Measurements from ENCODE around the gene JPH3.

Gene JPH3

GRCh38 chr16:87735270-87736007 lies 133.1 kb downstream of the JPH3 start:
- POLR2A ChIA-PET = no interaction called here
- DNase-seq (ENCODE audit: extremely low spot score) = no peak
- CTCF ChIA-PET = no interaction called here
- TF ChIP-seq SUZ12 (IDR thresholded peaks at IDR 0.05) (no peak), ARNT (IDR thresholded peaks at IDR 0.05) (no peak), NFRKB (IDR thresholded peaks at IDR 0.05) (no peak), LEF1 (IDR thresholded peaks at IDR 0.05; ENCODE audit: borderline replicate concordance) (no peak), HDGF (IDR thresholded peaks at IDR 0.05; ENCODE audit: borderline replicate concordance) (no peak), FOXM1 (IDR thresholded peaks at IDR 0.05; ENCODE audit: borderline replicate concordance) (no peak), ZNF384 (IDR thresholded peaks at IDR 0.05) (no peak), FOXK2 (IDR thresholded peaks at IDR 0.05) (no peak), ELF4 (IDR thresholded peaks at IDR 0.05) (no peak), FOXA1 (IDR thresholded peaks at IDR 0.05) (no peak)
- TF ChIP-seq, protein P1, sequence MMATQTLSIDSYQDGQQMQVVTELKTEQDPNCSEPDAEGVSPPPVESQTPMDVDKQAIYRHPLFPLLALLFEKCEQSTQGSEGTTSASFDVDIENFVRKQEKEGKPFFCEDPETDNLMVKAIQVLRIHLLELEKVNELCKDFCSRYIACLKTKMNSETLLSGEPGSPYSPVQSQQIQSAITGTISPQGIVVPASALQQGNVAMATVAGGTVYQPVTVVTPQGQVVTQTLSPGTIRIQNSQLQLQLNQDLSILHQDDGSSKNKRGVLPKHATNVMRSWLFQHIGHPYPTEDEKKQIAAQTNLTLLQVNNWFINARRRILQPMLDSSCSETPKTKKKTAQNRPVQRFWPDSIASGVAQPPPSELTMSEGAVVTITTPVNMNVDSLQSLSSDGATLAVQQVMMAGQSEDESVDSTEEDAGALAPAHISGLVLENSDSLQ (IDR thresholded peaks at IDR 0.05) = no peak

GRCh38 chr16:87736008-87736382 lies 133.7 kb downstream of the JPH3 start:
- DNase-seq (ENCODE audit: extremely low spot score) = no peak
- CTCF ChIA-PET = no interaction called here
- POLR2A ChIA-PET = no interaction called here
- TF ChIP-seq HDGF (IDR thresholded peaks at IDR 0.05; ENCODE audit: borderline replicate concordance) = no peak
- TF ChIP-seq CTBP1 (IDR thresholded peaks at IDR 0.05; ENCODE audit: borderline replicate concordance) = no peak
- TF ChIP-seq SP1 (IDR thresholded peaks at IDR 0.05) = no peak
- TF ChIP-seq ARNT (IDR thresholded peaks at IDR 0.05) = no peak
- TF ChIP-seq BHLHE40 (IDR thresholded peaks at IDR 0.05; ENCODE audit: borderline replicate concordance) = no peak
- no peak for TF ChIP-seq SUZ12 (IDR thresholded peaks at IDR 0.05)

DNA sequence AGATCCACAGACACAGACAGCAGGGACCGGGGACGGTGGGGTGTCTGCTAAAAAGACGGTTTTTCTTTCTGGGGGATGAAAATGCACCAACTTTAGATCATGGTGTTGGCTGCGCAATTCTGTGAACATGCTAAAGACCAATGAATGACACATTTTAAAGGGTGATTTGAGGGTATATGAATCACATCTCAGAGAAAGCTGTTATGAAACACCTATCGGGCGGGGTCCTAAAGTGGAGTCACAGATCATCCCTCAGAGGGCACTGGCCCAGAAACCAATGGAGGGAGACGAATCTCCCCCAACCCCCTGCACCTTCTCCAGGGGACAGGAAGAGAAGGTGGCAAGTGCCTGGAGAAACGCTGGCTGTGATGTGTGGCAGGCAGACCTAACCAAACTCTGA lies 137.5 kb downstream of the JPH3 start:
- ChIA-PET CTCF (no interaction called here), POLR2A (no interaction called here)
- TF ChIP-seq, protein P1 (IDR thresholded peaks at IDR 0.05) = no peak
- TF ChIP-seq ELF4 (IDR thresholded peaks at IDR 0.05) (no peak), SP1 (IDR thresholded peaks at IDR 0.05) (no peak), FOXM1 (IDR thresholded peaks at IDR 0.05; ENCODE audit: borderline replicate concordance) (no peak), L3MBTL2 (conservative IDR thresholded peaks at IDR 0.05) (no peak), ZNF384 (IDR thresholded peaks at IDR 0.05) (no peak), SUZ12 (IDR thresholded peaks at IDR 0.05) (no peak), BHLHE40 (IDR thresholded peaks at IDR 0.05; ENCODE audit: borderline replicate concordance) (no peak)
- no peak for DNase-seq (ENCODE audit: extremely low spot score)

- TF ChIP-seq SP1 (IDR thresholded peaks at IDR 0.05) (no peak), BHLHE40 (IDR thresholded peaks at IDR 0.05; ENCODE audit: borderline replicate concordance) (no peak), FOXA1 (IDR thresholded peaks at IDR 0.05) (no peak), ZNF384 (IDR thresholded peaks at IDR 0.05) (no peak), SUZ12 (IDR thresholded peaks at IDR 0.05) (no peak), LEF1 (IDR thresholded peaks at IDR 0.05; ENCODE audit: borderline replicate concordance) (no peak), ARNT (IDR thresholded peaks at IDR 0.05) (no peak), FOXK2 (IDR thresholded peaks at IDR 0.05) (no peak), L3MBTL2 (conservative IDR thresholded peaks at IDR 0.05) (no peak)
- TF ChIP-seq, protein P1 (IDR thresholded peaks at IDR 0.05) = no peak
- DNase-seq (ENCODE audit: extremely low spot score) = no peak
- ChIA-PET POLR2A (no interaction called here), CTCF (no interaction called here)
These were observed 138.1 kb downstream of the JPH3 start for GRCh38 chr16:87740441-87740840.

DNA sequence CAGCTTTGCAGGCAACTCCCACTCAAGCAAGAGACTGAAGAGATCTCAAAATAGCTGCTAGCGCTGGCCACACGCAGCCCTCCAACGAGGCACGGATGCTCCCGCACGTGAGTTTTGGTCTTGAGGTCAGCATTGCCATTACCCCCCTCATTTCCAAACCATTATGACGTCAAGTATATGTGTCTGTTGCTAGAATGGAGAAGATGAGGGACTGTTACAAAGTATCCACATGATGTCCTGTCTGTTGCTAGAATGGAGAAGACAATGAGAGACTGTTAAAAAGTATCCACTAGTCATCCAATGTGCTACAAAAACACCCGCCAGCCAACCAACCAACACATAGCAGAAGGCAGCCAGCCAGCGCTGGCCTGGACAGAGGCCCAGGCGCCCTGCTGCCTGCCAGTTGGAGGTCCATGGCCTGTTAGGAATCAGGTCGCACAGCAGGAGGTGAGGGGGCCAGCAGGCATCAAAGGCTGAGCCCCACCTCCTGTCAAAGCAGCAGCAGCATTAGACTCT lies 138.7 kb downstream of the JPH3 start:
- DNase-seq (ENCODE audit: extremely low spot score) = no peak
- TF ChIP-seq, protein P1 (IDR thresholded peaks at IDR 0.05) = no peak
- no peak for TF ChIP-seq BHLHE40 (IDR thresholded peaks at IDR 0.05; ENCODE audit: borderline replicate concordance)
- no peak for TF ChIP-seq CTBP1 (IDR thresholded peaks at IDR 0.05; ENCODE audit: borderline replicate concordance)
- no peak for TF ChIP-seq SUZ12 (IDR thresholded peaks at IDR 0.05)
- TF ChIP-seq SP1 (IDR thresholded peaks at IDR 0.05) = no peak
- TF ChIP-seq FOXK2 (IDR thresholded peaks at IDR 0.05) = no peak
- POLR2A ChIA-PET = no interaction called here
- CTCF ChIA-PET = no interaction called here

GRCh38 chr16:87741700-87742415 lies 139.6 kb downstream of the JPH3 start:
- POLR2A ChIA-PET = no interaction called here
- no peak for DNase-seq (ENCODE audit: extremely low spot score)
- CTCF ChIA-PET = no interaction called here
- TF ChIP-seq ARNT (IDR thresholded peaks at IDR 0.05) (no peak), SUZ12 (IDR thresholded peaks at IDR 0.05) (no peak), TARDBP (IDR thresholded peaks at IDR 0.05) (no peak), FOXK2 (IDR thresholded peaks at IDR 0.05) (no peak), NFRKB (IDR thresholded peaks at IDR 0.05) (no peak), LEF1 (IDR thresholded peaks at IDR 0.05; ENCODE audit: borderline replicate concordance) (no peak), SP1 (IDR thresholded peaks at IDR 0.05) (no peak), ELF4 (IDR thresholded peaks at IDR 0.05) (no peak), L3MBTL2 (conservative IDR thresholded peaks at IDR 0.05) (no peak), ZNF384 (IDR thresholded peaks at IDR 0.05) (no peak), HDGF (IDR thresholded peaks at IDR 0.05; ENCODE audit: borderline replicate concordance) (no peak), FOXM1 (IDR thresholded peaks at IDR 0.05; ENCODE audit: borderline replicate concordance) (no peak), CTBP1 (IDR thresholded peaks at IDR 0.05; ENCODE audit: borderline replicate concordance) (no peak), FOXA1 (IDR thresholded peaks at IDR 0.05) (no peak), BHLHE40 (IDR thresholded peaks at IDR 0.05; ENCODE audit: borderline replicate concordance) (no peak)
- TF ChIP-seq, protein P1 (IDR thresholded peaks at IDR 0.05) = no peak

Data from HEK293T (cell line).